ENCODE results near the gene ZHX3.
"Not testable (repeated sequence)": the region's sequence is repeated elsewhere in the genome, so short reads cannot be mapped to it uniquely, and the experiment has no call there.

ZHX3 gene

GRCh38 chr20:41135888-41136679, 181.4 kb downstream of the ZHX3 start:
- DNase-seq (ENCODE audit: low spot score): no peak

- no peak for DNase-seq (ENCODE audit: low spot score)
Observed at GRCh38 chr20:41135187-41135887, 182.2 kb downstream of the ZHX3 start.

- no peak for DNase-seq (ENCODE audit: low spot score)
Observed at GRCh38 chr20:41134362-41135186, 183.0 kb downstream of the ZHX3 start.

- DNase-seq (ENCODE audit: low spot score): no peak
Observed at GRCh38 chr20:41133709-41134361, 183.7 kb downstream of the ZHX3 start.

GRCh38 chr20:41132388-41132775, 185.1 kb downstream of the ZHX3 start:
- not testable (repeated sequence) for DNase-seq (ENCODE audit: low spot score)

GRCh38 chr20:41131594-41132387, 185.7 kb downstream of the ZHX3 start:
- no peak for DNase-seq (ENCODE audit: low spot score)

Measured in pons (tissue), 1 donor.